H1 (cell line): ENCODE measurements around the gene DYSF. TPM values are rescaled to one million over a fixed set of nuclear protein-coding genes. Genes with fewer than 3 reads are reported as not detected.

ENCODE experiments used
- BACH1 ChIP-seq: IDR thresholded peaks from 2 replicates; pipeline ENCODE4 v1.6.1; 2012; ENCODE audit warnings: low read length, improper control_type of control experiment
- KDM5A ChIP-seq: fragments of 200-600 bp; IDR thresholded peaks from 2 replicates; pipeline ENCODE4 v1.7.1; 2012; ENCODE audit warnings: mild to moderate bottlenecking, low read length, inconsistent platforms, mixed read lengths
- NRF1 ChIP-seq: IDR thresholded peaks from 2 replicates; pipeline ENCODE4 v1.6.1; 2011; ENCODE audit warnings: mild to moderate bottlenecking, low read depth, low read length, improper control_type of control experiment
- RAD21 ChIP-seq, 2 experiments: IDR thresholded peaks in 1 of 2; conservative IDR thresholded peaks in 1 of 2; 2 replicates each; pipeline ENCODE4 v1.6.1; 2011; ENCODE audit warnings: low read depth in 2 of 2, low read length in 2 of 2, improper control_type of control experiment in 1 of 2, inconsistent platforms in 1 of 2, mild to moderate bottlenecking in 1 of 2, moderate library complexity in 1 of 2
- RFX5 ChIP-seq: IDR thresholded peaks from 2 replicates; pipeline ENCODE4 v1.6.1; 2011; ENCODE audit warnings: low read depth, low read length, improper control_type of control experiment, borderline replicate concordance
- RXRA ChIP-seq: IDR thresholded peaks from 2 replicates; pipeline ENCODE4 v1.6.1; 2011; ENCODE audit warnings: low read depth, mild to moderate bottlenecking, low read length, moderate library complexity; ENCODE audit not compliant: insufficient read depth
- SIN3A ChIP-seq, 2 experiments: IDR thresholded peaks in 1 of 2; conservative IDR thresholded peaks in 1 of 2; 2 replicates each; pipeline ENCODE4 v1.6.1; 2011 to 2012; ENCODE audit warnings: low read length in 2 of 2, improper control_type of control experiment in 1 of 2, low read depth in 1 of 2, mild to moderate bottlenecking in 1 of 2
- TBP ChIP-seq: IDR thresholded peaks from 2 replicates; pipeline ENCODE4 v1.6.1; 2011; ENCODE audit warnings: low read depth, low read length, improper control_type of control experiment
- YY1 ChIP-seq: IDR thresholded peaks from 2 replicates; pipeline ENCODE4 v1.6.1; 2011; ENCODE audit warnings: low read depth, mild to moderate bottlenecking, low read length
- polyA plus RNA-seq, 7 experiments: library from polyadenylated mRNA; depleted of rRNA in 3 of 7; stranded (reverse) in 5 of 7; unstranded in 2 of 7; fragments of >200 nt in 5 of 7; fragments of 200-250 nt in 2 of 7; gene quantifications; 1 replicate in 5 of 7; 2 replicates in 1 of 7; 4 replicates in 1 of 7; pipeline versions ENCODE4 v1.2.1 to v1.2.3, GENCODE V29; 2011 to 2013; ENCODE audit warnings: missing spikeins in 2 of 7, mixed read lengths in 2 of 7
- total RNA-seq: library from RNA; stranded (reverse); fragmentation: NEBNext Ultra II Directional; extraction: Animal tissue kit (Norgen Biotek cat#: 25700); gene quantifications from 2 replicates; pipeline ENCODE4 v1.2.1, GENCODE V29; 2021

Gene DYSF
- total and polyA plus RNA-seq, 2 of the 8 experiments (the other 6 are each of a cell fraction or from before 2014, with no cell fraction given): 5.8 to 7.1 TPM

DNA sequence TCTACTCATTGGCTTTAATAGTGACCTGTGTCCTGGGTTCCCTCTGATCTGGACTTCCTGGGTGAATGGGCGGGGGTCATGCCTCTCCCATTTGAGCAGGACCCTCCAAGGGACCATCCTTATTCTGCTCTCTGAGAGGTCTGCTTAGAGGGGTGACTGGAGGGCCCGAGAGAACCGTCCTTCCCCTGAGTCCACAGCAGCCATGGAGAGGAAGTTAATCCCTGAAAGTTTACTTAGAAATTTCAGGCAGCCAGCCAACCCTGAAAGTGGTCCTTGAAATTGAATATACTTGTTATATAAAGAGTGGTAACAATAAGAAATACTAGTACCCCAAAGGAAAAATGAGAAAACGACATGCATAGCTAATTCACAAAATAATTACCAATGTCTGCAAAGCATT lies 226.1 kb downstream of the DYSF start (continued):
- TF ChIP-seq TBP (no peak), RXRA (no peak), RFX5 (no peak), SIN3A (conservative IDR thresholded peaks at IDR 0.05 in 1 of 2, IDR thresholded peaks at IDR 0.05 in 1 of 2; ENCODE audit: low read depth in 1 of 2, low read length in 2 of 2) (no peak), RAD21 (IDR thresholded peaks at IDR 0.05 in 1 of 2, conservative IDR thresholded peaks at IDR 0.05 in 1 of 2; ENCODE audit: low read depth in 2 of 2, low read length in 2 of 2) (no peak), YY1 (no peak), NRF1 (no peak), BACH1 (no peak), KDM5A (no peak)
- TF ChIP-seq, all 59 proteins: peak for 0
